ENCODE results near the gene ZDHHC14.

GRCh38 chr6:157469378-157469777 is 88.4 kb downstream of the ZDHHC14 start:
- TF ChIP-seq, protein P1, sequence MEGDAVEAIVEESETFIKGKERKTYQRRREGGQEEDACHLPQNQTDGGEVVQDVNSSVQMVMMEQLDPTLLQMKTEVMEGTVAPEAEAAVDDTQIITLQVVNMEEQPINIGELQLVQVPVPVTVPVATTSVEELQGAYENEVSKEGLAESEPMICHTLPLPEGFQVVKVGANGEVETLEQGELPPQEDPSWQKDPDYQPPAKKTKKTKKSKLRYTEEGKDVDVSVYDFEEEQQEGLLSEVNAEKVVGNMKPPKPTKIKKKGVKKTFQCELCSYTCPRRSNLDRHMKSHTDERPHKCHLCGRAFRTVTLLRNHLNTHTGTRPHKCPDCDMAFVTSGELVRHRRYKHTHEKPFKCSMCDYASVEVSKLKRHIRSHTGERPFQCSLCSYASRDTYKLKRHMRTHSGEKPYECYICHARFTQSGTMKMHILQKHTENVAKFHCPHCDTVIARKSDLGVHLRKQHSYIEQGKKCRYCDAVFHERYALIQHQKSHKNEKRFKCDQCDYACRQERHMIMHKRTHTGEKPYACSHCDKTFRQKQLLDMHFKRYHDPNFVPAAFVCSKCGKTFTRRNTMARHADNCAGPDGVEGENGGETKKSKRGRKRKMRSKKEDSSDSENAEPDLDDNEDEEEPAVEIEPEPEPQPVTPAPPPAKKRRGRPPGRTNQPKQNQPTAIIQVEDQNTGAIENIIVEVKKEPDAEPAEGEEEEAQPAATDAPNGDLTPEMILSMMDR (IDR thresholded peaks at IDR 0.05), result no peak
- TF ChIP-seq POLR2AphosphoS5 (IDR thresholded peaks at IDR 0.05), result no peak
